H1 (cell line): ENCODE measurements around the gene RNF208. TPM values are rescaled to one million over a fixed set of nuclear protein-coding genes. Genes with fewer than 3 reads are reported as not detected.

Experiments
- ATF2 ChIP-seq: IDR thresholded peaks from 2 replicates; pipeline ENCODE4 v1.6.1; 2012; ENCODE audit warnings: low read length, inconsistent platforms
- BACH1 ChIP-seq: IDR thresholded peaks from 2 replicates; pipeline ENCODE4 v1.6.1; 2012; ENCODE audit warnings: low read length, improper control_type of control experiment
- RAD21 ChIP-seq, 2 experiments: IDR thresholded peaks in 1 of 2; conservative IDR thresholded peaks in 1 of 2; 2 replicates each; pipeline ENCODE4 v1.6.1; 2011; ENCODE audit warnings: low read depth in 2 of 2, low read length in 2 of 2, improper control_type of control experiment in 1 of 2, inconsistent platforms in 1 of 2, mild to moderate bottlenecking in 1 of 2, moderate library complexity in 1 of 2
- polyA plus RNA-seq, 7 experiments: library from polyadenylated mRNA; depleted of rRNA in 3 of 7; stranded (reverse) in 5 of 7; unstranded in 2 of 7; fragments of >200 nt in 5 of 7; fragments of 200-250 nt in 2 of 7; gene quantifications; 1 replicate in 5 of 7; 2 replicates in 1 of 7; 4 replicates in 1 of 7; pipeline versions ENCODE4 v1.2.1 to v1.2.3, GENCODE V29; 2011 to 2013; ENCODE audit warnings: missing spikeins in 2 of 7, mixed read lengths in 2 of 7
- total RNA-seq: library from RNA; stranded (reverse); fragmentation: NEBNext Ultra II Directional; extraction: Animal tissue kit (Norgen Biotek cat#: 25700); gene quantifications from 2 replicates; pipeline ENCODE4 v1.2.1, GENCODE V29; 2021

The RNF208 gene
- total and polyA plus RNA-seq, 2 of the 8 experiments (the other 6 are each of a cell fraction or from before 2014, with no cell fraction given), result 2.7 to 7.7 TPM

GRCh38 chr9:137230705-137231371, 8.8 kb upstream of the RNF208 start, which contains the start of gene SLC34A3 (continued):
- TF ChIP-seq ATF2, result no peak
- TF ChIP-seq RAD21 (IDR thresholded peaks at IDR 0.05 in 1 of 2, conservative IDR thresholded peaks at IDR 0.05 in 1 of 2; ENCODE audit: low read depth in 2 of 2, low read length in 2 of 2), result no peak
- no peak for TF ChIP-seq BACH1
